Umbilical cord (tissue), 2 donors: Measurements from ENCODE around the gene PTP4A1. TPM values are rescaled to one million over a fixed set of nuclear protein-coding genes. Genes with fewer than 3 reads are reported as not detected.

Experiments used
- DNase-seq: peaks from one replicate; pipeline ENCODE4 v3.0.0-alpha.2; 2015; ENCODE audit warnings: low spot score
- total RNA-seq: library from RNA; depleted of rRNA; stranded (reverse); fragments of >200 nt; gene quantifications from one replicate; pipeline ENCODE4 v1.2.3, GENCODE V29; 2014; ENCODE audit warnings: low replicate concordance; ENCODE audit not compliant: insufficient read depth

PTP4A1 gene
- total RNA-seq, 1 donor from 2014 or later, result 40.4 TPM

- DNase-seq, result no peak
Observed at GRCh38 chr6:63556369-63556768, 15.9 kb upstream of the PTP4A1 start.

DNA sequence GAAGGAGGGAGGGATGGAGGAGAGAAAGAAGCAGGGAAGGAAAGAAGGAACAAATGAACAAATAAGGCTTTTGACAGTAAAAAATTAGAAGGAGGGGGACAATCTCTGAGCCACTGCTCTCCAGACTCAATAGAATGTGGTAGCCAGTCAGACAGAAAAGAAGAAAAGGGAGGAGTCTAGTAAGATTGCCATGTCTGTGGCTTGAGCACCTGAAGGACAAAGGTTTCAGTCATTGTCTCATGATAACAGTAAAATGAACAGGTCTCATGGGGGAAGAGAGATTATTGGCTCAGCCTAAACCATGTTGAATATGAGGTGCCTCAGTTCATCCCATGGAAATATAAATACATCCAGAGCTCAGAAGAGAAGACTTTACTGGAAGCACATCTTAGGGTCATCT lies 14.0 kb upstream of the PTP4A1 start:
- DNase-seq, result no peak

DNA sequence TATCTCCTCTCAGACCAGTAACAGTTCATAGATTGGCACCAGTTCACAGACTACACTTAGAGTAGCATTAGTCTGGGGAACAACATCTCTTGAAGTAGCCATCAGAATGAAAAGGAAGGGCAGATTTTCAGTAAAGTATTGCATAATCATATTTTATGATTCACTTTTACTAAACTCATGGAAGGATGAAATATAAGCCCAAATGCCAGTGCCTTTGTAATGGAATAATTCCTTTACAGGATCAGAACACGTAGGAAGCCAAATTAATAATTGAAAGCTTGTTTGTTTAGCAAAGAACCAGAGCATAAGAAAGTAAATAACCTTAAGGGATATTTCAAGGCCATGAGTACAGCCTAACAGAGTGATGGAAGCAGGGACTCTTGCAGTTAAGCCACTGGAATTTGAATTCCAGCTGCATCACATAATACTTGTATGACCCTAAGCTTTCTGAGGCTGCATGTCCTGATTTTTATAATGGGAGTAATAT lies 11.4 kb upstream of the PTP4A1 start:
- DNase-seq, result peak; percentile 95

DNA sequence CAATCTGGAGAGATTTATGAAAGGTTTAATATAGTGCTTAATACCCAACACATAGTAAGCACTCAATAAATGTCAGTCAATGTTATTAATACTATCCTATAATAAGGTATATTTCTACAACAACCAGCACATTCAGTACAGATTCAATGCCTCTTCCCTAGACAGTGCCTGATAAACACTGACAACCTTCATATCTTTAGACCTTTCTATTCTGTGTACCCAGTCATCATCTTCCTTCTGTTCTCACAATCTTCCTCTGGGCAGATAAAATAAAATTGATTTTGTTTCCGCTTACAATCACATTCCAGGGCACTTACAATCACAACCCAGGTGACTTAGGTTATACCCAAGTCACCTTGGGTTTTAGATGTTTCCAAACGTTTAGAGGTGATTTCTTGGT lies 11.0 kb upstream of the PTP4A1 start:
- no peak for DNase-seq

GRCh38 chr6:63563235-63563634 lies 9.0 kb upstream of the PTP4A1 start:
- DNase-seq, result no peak

DNA sequence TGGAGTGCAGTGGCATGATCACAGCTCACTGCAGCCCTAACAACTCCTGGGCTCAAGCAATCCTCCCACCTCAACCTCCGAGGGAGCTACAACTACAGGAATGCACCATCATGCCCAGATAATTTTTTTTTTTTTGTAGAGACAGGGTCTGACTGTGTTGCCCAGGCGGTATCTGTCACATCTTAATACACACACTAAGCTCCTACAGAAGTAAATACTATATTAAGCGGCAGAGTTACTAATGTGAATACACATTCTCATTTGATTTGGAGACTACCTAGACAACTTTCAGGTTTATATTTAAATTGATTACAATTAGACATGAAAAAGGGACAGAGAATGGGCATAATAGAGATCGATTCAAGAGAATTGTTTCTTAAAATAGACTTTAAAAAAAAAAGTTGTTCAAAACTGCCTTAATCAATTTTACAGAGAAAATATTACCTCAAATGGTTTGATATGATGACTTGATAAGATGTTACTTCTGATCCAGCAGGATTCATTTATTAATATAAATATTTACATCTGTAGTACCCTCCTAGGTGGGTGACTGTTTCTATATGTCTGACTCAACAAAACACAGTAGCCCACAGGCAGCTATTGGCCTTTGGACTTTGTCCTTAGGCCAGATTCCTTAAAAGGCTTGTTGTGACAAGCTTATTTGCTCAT lies 7.1 kb upstream of the PTP4A1 start:
- DNase-seq, result no peak

GRCh38 chr6:63565727-63566596 lies 6.3 kb upstream of the PTP4A1 start:
- DNase-seq, result peak; percentile 28

DNA sequence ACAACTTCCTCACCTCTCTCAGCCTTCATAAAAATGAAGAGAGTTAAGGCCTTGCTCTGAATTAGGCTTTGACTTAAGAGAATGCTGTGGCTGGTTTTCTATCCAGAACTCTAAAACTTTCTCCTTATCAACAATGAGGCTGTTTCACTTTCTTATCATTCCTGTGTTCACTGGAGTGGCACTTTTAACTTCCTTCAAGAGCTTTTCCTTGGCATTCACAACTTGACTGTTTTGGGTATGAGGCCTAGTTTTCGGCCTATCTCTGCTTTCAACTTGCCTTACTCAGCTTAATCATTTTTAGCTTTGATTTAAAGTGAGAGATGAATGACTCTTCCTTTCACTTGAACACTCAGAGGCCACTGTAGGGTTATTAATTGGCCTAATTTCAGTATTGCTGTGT lies 4.3 kb upstream of the PTP4A1 start:
- DNase-seq, result no peak

DNA sequence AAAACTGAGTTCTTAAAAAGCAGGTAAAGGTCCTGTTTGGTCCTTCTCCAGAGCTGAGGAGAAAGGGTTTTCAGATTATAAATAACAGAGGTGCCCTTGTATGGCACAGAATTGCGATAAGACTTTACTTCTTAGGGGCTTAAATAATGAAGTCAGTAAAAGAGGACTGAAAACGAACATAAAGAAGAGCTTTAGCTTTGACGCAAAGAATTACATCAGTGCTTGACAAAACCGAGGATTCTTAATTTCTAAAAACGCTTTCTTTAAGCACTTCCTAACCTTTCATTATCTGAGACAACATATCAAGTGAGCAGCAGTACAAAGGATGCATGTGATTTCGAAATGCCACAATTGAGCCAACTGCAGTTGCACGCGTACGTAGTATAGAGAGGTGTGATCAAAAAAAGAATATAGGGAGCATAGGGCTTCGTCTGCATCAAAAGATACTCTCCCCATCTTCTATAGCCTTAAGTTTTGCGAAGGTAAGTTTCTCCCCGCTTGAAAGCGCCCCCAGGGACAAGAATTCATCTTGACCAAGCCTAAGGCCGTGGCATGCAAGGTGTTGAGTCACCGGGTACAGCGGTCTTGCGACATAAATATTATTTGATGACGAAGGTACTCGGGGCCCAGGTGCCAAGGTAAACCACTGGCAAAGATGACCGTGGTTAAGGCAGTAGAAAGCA lies 778 bp upstream of the PTP4A1 start:
- DNase-seq, result peak; percentile 61

DNA sequence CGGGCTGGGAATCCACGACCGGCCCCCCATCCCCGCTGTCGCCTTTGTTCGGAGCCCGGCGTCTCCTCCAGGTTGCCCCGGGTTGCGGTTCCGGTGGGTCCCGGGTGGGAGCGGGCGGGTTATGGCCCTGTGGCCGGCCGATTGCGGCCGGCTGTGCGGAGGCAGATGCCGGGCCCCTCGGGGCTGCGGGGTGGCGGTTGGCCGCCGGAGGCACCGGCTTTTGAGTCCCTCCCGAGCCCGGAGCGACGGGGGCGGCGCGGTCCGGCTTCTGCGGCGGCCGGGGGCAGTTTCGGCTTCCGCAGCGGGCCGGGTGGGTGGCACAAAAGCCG lies 431 bp downstream of the PTP4A1 start:
- DNase-seq, result no peak

DNA sequence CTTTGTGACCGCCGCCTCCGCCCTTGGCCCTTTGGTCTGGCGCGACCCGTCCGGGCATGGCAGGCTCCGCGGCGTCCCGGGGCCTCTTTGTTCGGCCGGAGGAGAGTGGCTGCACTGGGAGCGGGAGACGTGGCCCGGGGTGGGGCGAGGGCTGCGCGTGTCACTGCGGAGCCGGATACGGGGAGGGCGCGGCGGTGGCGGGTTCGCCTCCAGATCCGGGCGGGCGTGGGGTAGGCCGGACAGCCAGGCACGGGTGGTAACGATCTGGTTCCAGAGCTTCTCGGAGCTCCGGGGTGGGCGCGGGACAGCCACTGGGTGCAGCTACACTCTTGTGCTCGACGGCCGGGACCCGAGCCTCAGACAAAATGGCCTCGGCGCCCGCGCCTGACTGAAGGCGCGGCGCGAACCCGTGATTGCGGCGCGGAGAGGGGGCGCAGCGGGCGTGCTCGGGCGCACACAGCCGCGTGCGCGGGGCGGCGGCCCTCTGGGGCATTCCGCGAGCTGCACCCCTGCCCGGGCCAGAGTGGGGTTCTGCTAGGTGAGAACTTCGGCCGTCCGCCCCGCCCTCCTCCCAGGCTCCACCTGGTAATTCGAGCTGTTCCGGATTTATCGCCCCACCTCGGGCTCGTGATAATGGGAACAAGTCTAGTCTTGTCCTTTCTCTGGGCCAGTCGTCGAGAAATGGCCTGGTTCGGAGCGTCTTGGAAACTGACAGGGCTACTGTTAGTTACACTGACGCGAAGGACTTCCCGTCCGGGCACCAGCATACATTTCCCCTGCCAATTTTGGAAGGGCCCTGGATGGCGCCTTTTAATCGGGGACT lies 1.0 kb downstream of the PTP4A1 start:
- peak; percentile 84 for DNase-seq

GRCh38 chr6:63573899-63574553 lies 1.7 kb downstream of the PTP4A1 start:
- peak; percentile 39 for DNase-seq

- no peak for DNase-seq
Observed at GRCh38 chr6:63574554-63574900, 2.2 kb downstream of the PTP4A1 start.

GRCh38 chr6:63576147-63576772 lies 4.0 kb downstream of the PTP4A1 start:
- no peak for DNase-seq

GRCh38 chr6:63576985-63577712 lies 4.9 kb downstream of the PTP4A1 start:
- DNase-seq, result no peak

DNA sequence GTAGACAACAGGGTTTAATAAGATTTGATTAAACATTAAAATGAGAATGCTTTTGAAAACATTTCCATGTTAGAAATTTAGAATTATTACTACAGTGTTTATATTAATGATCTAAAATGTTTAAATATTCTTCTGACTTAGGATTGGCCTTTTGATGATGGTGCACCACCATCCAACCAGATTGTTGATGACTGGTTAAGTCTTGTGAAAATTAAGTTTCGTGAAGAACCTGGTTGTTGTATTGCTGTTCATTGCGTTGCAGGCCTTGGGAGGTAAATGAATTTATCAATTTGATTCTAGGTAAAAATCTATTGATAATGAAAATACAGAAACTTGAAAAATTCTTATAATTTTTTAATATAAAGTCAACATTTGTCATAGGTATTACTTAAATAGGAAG lies 6.5 kb downstream of the PTP4A1 start:
- no peak for DNase-seq

DNA sequence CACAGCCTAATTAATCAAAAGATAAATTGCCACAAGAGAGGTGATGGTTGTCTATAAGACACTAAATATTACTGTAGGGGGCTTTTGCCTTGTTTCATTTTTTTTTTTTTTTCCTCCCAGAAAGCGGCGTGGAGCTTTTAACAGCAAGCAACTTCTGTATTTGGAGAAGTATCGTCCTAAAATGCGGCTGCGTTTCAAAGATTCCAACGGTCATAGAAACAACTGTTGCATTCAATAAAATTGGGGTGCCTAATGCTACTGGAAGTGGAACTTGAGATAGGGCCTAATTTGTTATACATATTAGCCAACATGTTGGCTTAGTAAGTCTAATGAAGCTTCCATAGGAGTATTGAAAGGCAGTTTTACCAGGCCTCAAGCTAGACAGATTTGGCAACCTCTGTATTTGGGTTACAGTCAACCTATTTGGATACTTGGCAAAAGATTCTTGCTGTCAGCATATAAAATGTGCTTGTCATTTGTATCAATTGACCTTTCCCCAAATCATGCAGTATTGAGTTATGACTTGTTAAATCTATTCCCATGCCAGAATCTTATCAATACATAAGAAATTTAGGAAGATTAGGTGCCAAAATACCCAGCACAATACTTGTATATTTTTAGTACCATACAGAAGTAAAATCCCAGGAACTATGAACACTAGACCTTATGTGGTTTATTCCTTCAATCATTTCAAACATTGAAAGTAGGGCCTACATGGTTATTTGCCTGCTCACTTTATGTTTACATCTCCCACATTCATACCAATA lies 7.8 kb downstream of the PTP4A1 start:
- DNase-seq, result no peak

DNA sequence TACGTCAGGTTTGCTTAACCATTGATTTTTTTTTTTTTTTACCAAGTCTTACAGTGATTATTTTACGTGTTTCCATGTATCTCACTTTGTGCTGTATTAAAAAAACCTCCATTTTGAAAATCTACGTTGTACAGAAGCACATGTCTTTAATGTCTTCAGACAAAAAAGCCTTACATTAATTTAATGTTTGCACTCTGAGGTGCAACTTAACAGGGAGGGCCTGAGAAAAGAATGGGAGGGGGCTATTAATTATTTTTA lies 8.4 kb downstream of the PTP4A1 start:
- DNase-seq, result no peak

GRCh38 chr6:63581355-63582013 lies 9.2 kb downstream of the PTP4A1 start:
- no peak for DNase-seq
